Neutrophil (primary cell): ENCODE measurements around the gene TNFSF8.

Experiments used
- H3K27ac ChIP-seq: fragments of 200-600 bp; sonication (generic); 2 replicates; pipeline ENCODE4 v1.5.1; 2016; ENCODE audit warnings: mild to moderate bottlenecking, moderate library complexity
- H3K27me3 ChIP-seq: fragments of 200-600 bp; sonication (generic); 2 replicates; pipeline ENCODE4 v1.6.0; 2016; ENCODE audit warnings: mild to moderate bottlenecking
- H3K36me3 ChIP-seq: fragments of 200-600 bp; sonication (generic); 2 replicates; pipeline ENCODE4 v1.5.1; 2017
- H3K4me1 ChIP-seq, 2 experiments: fragments of 200-600 bp in 1 of 2; sonication (generic) in 1 of 2; 1 replicate in 1 of 2; 2 replicates in 1 of 2; pipeline versions ENCODE4 v1.5.1 to v1.6.1; 2013 to 2016; ENCODE audit warnings: low read depth in 1 of 2, low read length in 1 of 2, mild to moderate bottlenecking in 1 of 2, moderate library complexity in 1 of 2; ENCODE audit not compliant: control insufficient read depth in 1 of 2, insufficient read depth in 1 of 2
- H3K4me3 ChIP-seq, 2 experiments: fragments of 200-600 bp in 1 of 2; sonication (generic) in 1 of 2; 1 replicate in 1 of 2; 2 replicates in 1 of 2; pipeline ENCODE4 v1.5.1; 2013 to 2016; ENCODE audit warnings: low read depth in 1 of 2, low read length in 1 of 2, mild to moderate bottlenecking in 1 of 2, moderate library complexity in 1 of 2
- H3K9me3 ChIP-seq: fragments of 200-600 bp; sonication (generic); 2 replicates; pipeline ENCODE4 v1.5.1; 2016
- TF ChIP-seq, protein P1 (sequence below): fragments of 200-600 bp; sonication (generic); IDR thresholded peaks from 2 replicates; pipeline ENCODE4 v1.5.1; 2016; ENCODE audit warnings: antibody characterized with exemption

TNFSF8 gene

DNA sequence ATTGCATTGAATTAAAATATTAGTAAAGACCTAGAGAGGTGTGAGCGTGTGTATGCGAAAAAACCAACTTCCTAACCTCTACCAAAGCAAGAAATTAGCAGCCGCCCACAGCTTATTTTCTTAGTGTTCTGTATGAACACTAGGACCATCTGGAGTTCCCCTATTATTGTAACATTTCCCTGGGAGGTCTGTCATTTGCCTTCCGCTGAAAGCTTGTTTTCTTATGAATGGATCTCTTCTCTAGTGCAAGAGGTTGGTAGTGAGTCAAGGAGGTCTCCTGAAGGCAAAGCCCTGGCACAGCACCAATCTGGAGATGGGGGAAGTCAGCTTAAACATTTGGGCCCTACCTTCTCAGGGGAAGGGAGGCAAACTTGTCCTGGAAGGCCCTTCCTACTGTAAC lies 10.8 kb downstream of the TNFSF8 start:
- no peaks in the 10 kb centered on the region for H3K27me3 ChIP-seq
- H3K4me3 ChIP-seq, result no peak overlapping the region
- peak overlapping the region; percentile 16 for H3K27ac ChIP-seq
- TF ChIP-seq, protein P1, sequence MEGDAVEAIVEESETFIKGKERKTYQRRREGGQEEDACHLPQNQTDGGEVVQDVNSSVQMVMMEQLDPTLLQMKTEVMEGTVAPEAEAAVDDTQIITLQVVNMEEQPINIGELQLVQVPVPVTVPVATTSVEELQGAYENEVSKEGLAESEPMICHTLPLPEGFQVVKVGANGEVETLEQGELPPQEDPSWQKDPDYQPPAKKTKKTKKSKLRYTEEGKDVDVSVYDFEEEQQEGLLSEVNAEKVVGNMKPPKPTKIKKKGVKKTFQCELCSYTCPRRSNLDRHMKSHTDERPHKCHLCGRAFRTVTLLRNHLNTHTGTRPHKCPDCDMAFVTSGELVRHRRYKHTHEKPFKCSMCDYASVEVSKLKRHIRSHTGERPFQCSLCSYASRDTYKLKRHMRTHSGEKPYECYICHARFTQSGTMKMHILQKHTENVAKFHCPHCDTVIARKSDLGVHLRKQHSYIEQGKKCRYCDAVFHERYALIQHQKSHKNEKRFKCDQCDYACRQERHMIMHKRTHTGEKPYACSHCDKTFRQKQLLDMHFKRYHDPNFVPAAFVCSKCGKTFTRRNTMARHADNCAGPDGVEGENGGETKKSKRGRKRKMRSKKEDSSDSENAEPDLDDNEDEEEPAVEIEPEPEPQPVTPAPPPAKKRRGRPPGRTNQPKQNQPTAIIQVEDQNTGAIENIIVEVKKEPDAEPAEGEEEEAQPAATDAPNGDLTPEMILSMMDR, result no peak
- peaks cover 29% of the 10 kb centered on the region for H3K36me3 ChIP-seq
- H3K9me3 ChIP-seq, result no peaks in the 10 kb centered on the region
- peaks cover 8 to 15% of the 10 kb centered on the region in 2 experiments for H3K4me1 ChIP-seq

DNA sequence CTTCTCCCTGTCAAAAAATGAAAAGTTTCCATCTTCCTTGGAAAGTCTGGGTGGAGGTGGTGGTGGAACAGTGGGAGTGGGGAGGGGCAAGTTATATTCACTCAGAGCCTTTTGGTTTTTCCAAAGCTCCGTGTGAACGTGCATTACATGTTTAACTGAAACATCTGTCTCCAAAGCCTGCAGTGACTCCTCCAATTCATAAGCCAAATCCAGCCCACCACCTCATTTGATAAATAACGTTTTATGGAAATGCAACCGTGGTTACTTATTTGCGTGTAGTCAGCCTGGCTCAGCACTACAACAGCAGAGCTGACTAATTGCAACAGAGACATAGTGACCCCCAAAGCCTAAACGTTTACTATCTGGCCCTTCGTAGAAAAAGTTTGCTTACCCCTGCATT lies 13.9 kb downstream of the TNFSF8 start:
- H3K9me3 ChIP-seq, result no peaks in the 10 kb centered on the region

DNA sequence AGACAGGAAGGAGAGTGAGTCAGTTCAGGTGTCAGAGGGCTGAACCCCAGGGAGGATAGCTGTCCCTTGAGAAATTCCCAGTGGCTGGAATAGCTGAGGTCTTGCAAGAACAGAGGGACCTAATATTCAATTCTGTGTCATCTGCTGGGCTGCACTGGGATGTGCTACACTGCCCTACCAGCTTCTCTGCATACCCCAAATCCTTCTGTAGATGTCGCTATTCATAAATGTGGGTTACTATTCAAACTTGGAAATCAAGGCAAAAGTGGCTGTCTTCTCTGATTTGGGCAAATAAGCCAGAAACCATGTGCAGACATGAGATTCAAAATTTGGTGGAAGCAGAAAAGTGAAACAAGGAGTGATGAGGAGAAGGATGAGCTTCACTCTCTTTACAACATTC lies 16.3 kb downstream of the TNFSF8 start:
- Histone ChIP-seq H3K27me3 (no peaks in the 10 kb centered on the region), H3K27ac (no peak overlapping the region), H3K4me3 (no peak overlapping the region), H3K36me3 (peaks cover 42% of the 10 kb centered on the region), H3K9me3 (no peaks in the 10 kb centered on the region), H3K4me1 (no peaks in the 10 kb centered on the region)
- TF ChIP-seq, protein P1, result no peak

More for the DNA sequence above, 13.9 kb downstream of the TNFSF8 start:
- no peak overlapping the region for H3K4me3 ChIP-seq
- TF ChIP-seq, protein P1, result no peak
- no peaks in the 10 kb centered on the region for H3K27me3 ChIP-seq
- peaks cover 42% of the 10 kb centered on the region for H3K36me3 ChIP-seq
- no peak overlapping the region for H3K27ac ChIP-seq
- H3K4me1 ChIP-seq, result peaks cover 5 to 7% of the 10 kb centered on the region in 2 experiments

DNA sequence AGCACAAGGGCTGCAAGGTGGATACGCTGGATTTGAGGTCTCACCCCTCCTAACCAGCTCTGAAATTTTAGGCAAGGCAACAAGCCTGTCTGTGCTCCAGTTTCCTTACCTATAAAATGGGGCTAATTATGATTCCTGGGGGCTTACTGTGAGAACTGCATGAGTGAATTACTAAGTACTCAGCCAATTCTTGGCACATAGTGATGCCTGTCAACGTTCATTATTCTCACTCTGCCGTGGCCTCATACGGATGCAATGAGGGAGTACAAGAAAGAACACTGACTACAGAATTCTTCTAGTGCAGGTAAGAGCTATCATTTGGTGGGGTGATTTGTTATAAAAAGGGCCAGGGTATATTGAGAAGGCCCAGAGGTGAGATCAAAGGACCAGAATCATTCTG lies 16.7 kb downstream of the TNFSF8 start:
- H3K9me3 ChIP-seq, result no peaks in the 10 kb centered on the region
- no peak overlapping the region for H3K27ac ChIP-seq
- H3K4me1 ChIP-seq, result no peaks in the 10 kb centered on the region
- H3K36me3 ChIP-seq, result peaks cover 42% of the 10 kb centered on the region
- TF ChIP-seq, protein P1, result no peak
- H3K4me3 ChIP-seq, result no peak overlapping the region
- no peaks in the 10 kb centered on the region for H3K27me3 ChIP-seq

DNA sequence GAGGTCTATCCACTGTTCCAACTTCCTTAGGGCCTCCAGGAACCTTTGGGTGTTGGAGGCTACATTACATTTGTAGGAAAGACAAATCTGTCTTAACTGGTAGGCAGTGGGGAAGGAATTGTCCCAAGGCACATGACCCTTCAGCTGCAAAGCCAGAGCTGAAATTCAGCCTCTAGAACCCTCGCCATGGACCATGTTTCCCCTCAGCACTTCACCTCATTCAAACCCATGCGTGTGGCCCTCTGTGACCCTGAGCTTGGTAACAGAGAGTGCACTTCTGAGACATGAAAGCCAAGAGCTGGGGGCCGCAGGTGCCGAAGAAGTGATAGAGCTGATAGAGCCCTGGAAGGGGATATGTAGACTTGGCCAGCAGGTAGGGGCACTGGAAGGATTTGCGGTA lies 17.2 kb downstream of the TNFSF8 start:
- Histone ChIP-seq H3K4me1 (no peaks in the 10 kb centered on the region), H3K27me3 (no peaks in the 10 kb centered on the region), H3K36me3 (peaks cover 42% of the 10 kb centered on the region), H3K27ac (no peak overlapping the region), H3K9me3 (no peaks in the 10 kb centered on the region), H3K4me3 (no peak overlapping the region)
- TF ChIP-seq, protein P1, result no peak
